NCI-H2196 treated with DMSO at 0.1 percent for 48 hours (cell line): ENCODE measurements around the gene GGA1.
A peak's percentile ranks its signal among the peaks of the same experiment; 100 is the strongest.

Experiments used
- DNase-seq: peaks from one replicate; lab custom pipeline; 2025; ENCODE audit not compliant: unreplicated experiment; lab: John Stamatoyannopoulos, UW

GGA1 gene

GRCh38 chr22:37608477-37609239 is at the start of gene GGA1:
GGA1 (plus strand) TSS chr22:37608834; CDS start chr22:37608861, 27 bp downstream.
- peak; percentile 86 for DNase-seq

DNA sequence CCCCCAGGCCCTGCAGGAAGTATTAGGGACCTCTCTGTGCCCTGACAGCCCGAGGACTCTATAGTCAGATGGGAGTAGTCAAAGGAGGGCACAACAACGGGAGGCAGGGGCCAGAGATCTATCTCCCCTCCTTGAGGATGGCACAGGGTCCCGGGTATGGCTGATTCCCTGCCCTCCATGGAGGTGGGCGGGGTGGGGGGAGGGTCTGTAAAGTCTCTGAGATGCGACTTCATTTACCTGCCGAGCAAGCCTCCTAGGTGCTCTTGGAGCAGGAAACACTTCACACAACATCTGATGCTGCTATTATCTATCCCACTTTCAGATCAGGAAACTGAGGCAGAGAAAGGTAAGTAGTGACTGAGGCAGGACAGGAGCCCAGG is 49.1 kb upstream of the GGA1 start:
- DNase-seq = no peak

DNA sequence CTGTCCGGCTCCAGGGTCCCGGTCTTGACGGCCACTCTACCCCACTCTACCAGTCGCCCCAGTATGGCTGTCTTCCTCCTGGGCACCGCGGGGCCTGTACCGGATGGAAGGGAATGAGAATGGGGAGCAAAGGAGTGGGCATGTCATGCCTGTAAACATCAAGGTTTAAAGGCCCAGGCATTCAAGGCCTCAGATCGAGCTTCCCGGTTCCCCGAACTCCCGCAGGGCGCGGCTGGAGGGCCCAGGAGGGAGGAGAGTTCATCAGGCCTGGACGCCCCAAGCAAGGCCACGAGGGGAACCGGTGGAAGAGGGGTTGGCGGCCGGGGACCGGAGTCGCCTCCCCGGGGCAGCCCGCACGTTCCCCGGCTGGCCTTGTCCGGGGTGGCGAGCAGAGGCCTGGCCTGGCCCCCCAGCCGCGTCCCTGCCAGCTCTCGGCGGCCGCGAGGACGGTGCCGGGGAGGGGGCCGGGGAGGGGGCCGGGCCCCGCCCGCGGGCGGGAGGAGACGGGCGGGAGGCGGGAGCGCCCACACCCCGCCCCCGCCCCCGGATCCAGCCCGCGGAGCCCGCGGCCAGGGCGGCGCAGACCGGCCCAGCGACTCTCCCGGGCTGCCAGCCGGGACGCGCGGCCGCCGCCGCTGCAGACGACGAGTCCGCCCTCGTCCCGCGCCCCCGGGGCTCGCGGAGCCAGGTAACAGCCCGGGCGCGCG is 48.6 kb upstream of the GGA1 start, which contains the start of gene CDC42EP1:
TSS of gene CDC42EP1 (plus strand) at position 580 of the 707 bp plus-strand sequence. CDS start 5,870 bp downstream, outside the sequence.
- no peak for DNase-seq

DNA sequence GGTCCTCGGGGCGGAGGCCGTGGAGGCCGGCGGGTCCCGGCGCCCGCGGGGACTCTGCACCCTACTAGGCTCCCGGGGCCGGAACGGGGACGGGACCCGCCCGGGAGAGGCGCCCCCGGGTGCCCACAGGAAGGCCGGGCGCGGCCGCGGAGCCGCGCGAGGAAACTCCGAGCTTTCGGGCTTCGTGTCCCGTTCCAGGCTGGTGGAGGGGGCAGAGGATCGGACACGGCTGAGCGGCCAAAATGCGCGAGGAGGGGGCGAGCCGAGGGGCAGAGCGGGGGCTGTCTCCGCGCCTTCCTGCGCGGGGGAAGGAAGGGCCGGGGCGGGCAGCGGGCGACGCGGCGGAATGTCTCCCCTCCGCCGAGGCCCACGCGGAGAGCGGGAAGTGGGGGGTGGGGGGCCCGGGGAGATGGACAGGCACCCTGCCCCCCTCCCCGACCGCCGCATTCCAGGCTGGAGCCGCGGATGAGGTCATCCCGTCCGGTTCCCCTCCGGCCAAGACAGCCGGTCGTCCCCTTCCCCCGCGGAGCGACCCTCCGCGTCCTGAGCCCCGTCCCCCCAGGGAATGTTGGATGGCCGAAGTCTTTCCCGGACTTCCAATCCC is 47.9 kb upstream of the GGA1 start:
- DNase-seq = no peak

GRCh38 chr22:37561212-37562048 is 47.2 kb upstream of the GGA1 start:
- no peak for DNase-seq

GRCh38 chr22:37562049-37562875 is 46.4 kb upstream of the GGA1 start:
- DNase-seq = no peak

- DNase-seq = no peak
Measured at GRCh38 chr22:37563153-37564081, 45.2 kb upstream of the GGA1 start.

- DNase-seq = no peak
Measured at GRCh38 chr22:37564111-37564711, 44.4 kb upstream of the GGA1 start.

GRCh38 chr22:37565830-37566229 is 42.8 kb upstream of the GGA1 start:
- DNase-seq = no peak

GRCh38 chr22:37566329-37566837 is 42.3 kb upstream of the GGA1 start:
- no peak for DNase-seq

- DNase-seq = no peak
Measured at GRCh38 chr22:37566903-37567798, 41.5 kb upstream of the GGA1 start.

DNA sequence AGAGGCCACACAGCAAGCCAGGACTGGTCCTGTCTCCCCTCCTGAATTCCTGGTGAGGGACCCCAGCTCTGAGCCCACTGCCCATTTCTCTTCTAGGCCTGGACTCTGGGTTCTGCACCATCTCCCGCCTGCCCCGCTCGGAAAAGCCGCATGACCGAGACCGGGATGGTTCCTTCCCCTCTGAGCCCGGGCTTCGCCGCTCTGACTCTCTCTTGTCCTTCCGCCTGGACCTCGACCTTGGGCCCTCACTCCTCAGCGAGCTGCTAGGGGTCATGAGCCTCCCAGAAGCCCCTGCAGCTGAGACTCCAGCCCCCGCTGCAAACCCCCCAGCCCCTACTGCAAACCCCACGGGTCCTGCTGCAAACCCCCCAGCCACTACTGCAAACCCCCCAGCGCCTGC is 40.6 kb upstream of the GGA1 start:
- DNase-seq = no peak

DNA sequence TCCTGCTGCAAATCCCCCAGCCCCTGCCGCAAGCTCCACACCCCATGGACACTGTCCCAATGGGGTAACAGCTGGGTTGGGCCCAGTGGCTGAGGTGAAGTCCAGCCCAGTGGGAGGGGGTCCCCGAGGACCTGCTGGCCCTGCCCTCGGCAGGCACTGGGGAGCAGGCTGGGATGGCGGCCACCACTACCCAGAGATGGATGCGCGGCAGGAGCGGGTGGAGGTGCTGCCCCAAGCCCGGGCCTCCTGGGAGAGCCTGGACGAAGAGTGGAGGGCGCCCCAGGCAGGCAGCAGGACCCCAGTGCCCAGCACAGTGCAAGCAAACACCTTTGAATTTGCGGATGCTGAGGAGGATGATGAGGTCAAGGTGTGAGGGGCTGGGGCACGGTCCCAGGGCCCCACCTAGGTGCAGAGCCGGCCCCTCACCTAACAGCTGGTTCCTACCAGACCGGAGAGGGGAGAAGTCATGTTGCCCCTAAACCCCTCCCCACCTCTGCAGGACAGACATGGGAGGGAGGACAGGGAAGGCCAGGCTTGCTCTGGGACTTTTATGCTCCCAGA is 40.1 kb upstream of the GGA1 start:
- DNase-seq = no peak

GRCh38 chr22:37569009-37569920 is 39.4 kb upstream of the GGA1 start:
- no peak for DNase-seq

GRCh38 chr22:37569921-37570660 is 38.5 kb upstream of the GGA1 start:
- DNase-seq = no peak

DNA sequence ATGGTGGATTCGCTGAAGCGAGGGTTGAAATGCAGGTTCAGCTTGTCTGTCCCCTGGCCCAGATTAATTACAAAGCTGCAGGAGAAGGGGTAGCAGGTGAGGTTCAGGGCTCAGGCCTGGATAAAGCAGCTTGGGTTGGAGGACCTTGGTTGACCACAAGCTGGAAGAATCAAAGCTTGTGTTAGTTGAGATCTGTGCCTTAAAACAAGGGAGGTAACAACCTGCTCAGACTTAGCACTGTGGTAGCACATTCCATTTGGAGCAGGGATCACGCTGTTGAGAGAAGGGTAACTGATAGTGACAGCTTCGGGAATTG is 38.0 kb upstream of the GGA1 start:
- DNase-seq = no peak
